MV-4-11 (cell line): ENCODE data around the gene PCDHGA12.

Source experiments
- DNase-seq: peaks from one replicate; lab custom pipeline; 2025; lab: John Stamatoyannopoulos, UW

Gene PCDHGA12

GRCh38 chr5:141439411-141440141, 9.3 kb downstream of the PCDHGA12 start:
- DNase-seq: no peak

DNA sequence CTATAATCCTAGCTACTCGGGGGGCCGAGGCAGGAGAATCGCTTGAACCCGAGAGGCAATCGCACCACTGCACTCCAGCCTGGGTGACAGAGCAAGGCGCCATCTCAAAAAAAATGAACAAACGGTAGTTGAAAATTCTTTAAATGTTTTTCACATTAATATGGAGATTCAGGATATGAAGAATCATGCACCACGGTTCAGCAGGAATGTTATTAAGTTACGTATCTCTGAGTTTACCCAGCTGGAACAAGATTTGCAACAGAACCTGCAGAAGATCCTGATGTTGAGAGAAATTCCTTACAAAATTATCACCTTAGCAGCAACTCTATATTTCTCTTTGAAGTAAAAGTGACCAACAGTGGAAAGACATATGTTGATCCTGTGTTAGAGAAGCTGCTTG, 10.0 kb downstream of the PCDHGA12 start:
- DNase-seq: no peak

GRCh38 chr5:141441571-141442170, 11.4 kb downstream of the PCDHGA12 start:
- no peak for DNase-seq

DNA sequence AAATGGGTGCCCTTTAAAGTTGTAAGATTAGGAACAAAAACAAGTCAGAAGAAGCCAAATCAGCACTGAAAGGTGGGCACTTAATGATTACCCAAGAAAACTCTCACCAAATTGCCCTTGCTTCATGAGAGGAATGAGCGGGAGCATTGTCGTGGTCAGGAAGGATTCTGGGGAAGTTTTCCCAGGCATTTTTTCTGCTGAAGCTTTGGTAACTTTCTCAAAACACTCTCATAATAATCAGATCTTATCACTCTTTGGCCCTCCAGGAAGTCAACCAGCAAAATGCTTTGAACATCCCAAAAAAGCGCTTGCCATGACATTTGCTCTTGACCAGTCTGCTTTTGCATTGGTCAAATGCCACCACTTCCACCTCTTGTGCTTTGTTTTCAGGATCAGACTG, 35.0 kb downstream of the PCDHGA12 start:
- DNase-seq: no peak

- peak; percentile 83 for DNase-seq
These were observed 45.4 kb downstream of the PCDHGA12 start, which contains the start of gene PCDHGC3 for GRCh38 chr5:141475625-141476131. PCDHGC3 (plus strand) TSS chr5:141475966; CDS start chr5:141476117, 151 bp downstream.

DNA sequence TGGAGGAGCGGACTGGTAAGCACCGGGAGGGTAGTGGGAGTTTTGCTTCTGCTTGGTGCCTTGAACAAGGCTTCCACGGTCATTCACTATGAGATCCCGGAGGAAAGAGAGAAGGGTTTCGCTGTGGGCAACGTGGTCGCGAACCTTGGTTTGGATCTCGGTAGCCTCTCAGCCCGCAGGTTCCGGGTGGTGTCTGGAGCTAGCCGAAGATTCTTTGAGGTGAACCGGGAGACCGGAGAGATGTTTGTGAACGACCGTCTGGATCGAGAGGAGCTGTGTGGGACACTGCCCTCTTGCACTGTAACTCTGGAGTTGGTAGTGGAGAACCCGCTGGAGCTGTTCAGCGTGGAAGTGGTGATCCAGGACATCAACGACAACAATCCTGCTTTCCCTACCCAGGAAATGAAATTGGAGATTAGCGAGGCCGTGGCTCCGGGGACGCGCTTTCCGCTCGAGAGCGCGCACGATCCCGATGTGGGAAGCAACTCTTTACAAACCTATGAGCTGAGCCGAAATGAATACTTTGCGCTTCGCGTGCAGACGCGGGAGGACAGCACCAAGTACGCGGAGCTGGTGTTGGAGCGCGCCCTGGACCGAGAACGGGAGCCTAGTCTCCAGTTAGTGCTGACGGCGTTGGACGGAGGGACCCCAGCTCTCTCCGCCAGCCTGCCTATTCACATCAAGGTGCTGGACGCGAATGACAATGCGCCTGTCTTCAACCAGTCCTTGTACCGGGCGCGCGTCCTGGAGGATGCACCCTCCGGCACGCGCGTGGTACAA, 46.0 kb downstream of the PCDHGA12 start:
- DNase-seq: peak; percentile 49

DNA sequence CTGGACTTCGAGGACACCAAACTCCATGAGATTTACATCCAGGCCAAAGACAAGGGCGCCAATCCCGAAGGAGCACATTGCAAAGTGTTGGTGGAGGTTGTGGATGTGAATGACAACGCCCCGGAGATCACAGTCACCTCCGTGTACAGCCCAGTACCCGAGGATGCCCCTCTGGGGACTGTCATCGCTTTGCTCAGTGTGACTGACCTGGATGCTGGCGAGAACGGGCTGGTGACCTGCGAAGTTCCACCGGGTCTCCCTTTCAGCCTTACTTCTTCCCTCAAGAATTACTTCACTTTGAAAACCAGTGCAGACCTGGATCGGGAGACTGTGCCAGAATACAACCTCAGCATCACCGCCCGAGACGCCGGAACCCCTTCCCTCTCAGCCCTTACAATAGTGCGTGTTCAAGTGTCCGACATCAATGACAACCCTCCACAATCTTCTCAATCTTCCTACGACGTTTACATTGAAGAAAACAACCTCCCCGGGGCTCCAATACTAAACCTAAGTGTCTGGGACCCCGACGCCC, 46.8 kb downstream of the PCDHGA12 start:
- DNase-seq: no peak

DNA sequence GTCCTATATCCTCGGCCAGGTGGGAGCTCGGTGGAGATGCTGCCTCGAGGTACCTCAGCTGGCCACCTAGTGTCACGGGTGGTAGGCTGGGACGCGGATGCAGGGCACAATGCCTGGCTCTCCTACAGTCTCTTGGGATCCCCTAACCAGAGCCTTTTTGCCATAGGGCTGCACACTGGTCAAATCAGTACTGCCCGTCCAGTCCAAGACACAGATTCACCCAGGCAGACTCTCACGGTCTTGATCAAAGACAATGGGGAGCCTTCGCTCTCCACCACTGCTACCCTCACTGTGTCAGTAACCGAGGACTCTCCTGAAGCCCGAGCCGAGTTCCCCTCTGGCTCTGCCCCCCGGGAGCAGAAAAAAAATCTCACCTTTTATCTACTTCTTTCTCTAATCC, 47.5 kb downstream of the PCDHGA12 start:
- DNase-seq: no peak

DNA sequence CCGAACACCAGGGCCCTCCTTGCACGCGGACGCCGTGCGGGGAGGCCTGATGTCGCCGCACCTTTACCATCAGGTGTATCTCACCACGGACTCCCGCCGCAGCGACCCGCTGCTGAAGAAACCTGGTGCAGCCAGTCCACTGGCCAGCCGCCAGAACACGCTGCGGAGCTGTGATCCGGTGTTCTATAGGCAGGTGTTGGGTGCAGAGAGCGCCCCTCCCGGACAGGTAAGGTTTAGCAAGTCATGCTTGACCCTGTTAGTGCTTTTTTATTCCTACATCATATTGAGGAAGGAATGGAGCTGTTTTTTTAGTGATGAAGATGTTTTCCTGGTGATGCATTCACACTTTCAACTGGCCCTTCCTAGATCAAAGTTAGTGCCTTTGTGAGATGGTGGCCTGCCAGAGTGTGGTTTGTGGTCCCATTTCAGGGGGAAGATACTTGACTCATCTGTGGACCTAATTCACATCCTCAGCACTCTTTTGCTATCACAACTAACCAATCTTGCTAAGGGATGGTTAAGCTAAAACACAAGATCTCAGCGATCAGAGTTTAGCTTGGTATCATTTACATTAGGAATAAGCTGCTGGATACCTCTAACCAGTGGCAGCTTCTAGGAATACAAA, 48.1 kb downstream of the PCDHGA12 start:
- DNase-seq: peak; percentile 35

DNA sequence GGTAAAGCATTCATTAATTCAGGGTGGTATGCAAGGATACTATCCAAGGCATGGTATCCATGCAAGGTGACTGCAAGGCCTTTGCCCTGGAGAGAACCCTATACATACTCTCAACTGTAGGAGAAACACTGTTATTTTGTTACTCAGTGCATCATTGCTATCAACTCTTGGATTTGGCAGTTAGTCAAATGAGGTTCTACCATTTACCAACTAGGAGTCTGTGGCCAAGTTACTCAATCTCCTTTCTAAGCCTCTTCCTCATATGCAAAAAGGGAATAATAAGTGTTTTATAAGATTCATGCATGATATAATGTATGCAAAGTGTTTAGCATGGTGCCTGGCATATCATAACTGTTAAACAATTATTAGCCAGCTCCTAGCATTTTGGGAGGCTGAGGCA, 49.5 kb downstream of the PCDHGA12 start:
- DNase-seq: peak; percentile 86
